ENCODE measurements around the gene SUPT7L. TPM values are rescaled to one million over a fixed set of nuclear protein-coding genes. Genes with fewer than 3 reads are reported as not detected.

The SUPT7L gene, protein sequence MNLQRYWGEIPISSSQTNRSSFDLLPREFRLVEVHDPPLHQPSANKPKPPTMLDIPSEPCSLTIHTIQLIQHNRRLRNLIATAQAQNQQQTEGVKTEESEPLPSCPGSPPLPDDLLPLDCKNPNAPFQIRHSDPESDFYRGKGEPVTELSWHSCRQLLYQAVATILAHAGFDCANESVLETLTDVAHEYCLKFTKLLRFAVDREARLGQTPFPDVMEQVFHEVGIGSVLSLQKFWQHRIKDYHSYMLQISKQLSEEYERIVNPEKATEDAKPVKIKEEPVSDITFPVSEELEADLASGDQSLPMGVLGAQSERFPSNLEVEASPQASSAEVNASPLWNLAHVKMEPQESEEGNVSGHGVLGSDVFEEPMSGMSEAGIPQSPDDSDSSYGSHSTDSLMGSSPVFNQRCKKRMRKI
- 29.5 to 33.4 TPM (median 31.9 TPM) in 5 replicates for total RNA-seq (2022; extraction: Qiagen RNA extraction)

GRCh38 chr2:27663285-27664153 lies at the start of gene SUPT7L, which contains the start of gene SLC4A1AP:
Gene SUPT7L (minus strand): TSS chr2:27663614. CDS start chr2:27662192, 1,422 bp downstream.
Gene SLC4A1AP (plus strand): TSS chr2:27663889. CDS start chr2:27663915, 26 bp downstream.

GRCh38 chr2:27628767-27629709 lies 34.4 kb downstream of the SUPT7L start, which contains the start of the genes CCDC121 and GPN1:
Gene CCDC121 (minus strand): TSS chr2:27629012. CDS start chr2:27627799, 1,213 bp downstream.
Gene GPN1 (plus strand): TSS chr2:27629050. CDS start chr2:27629059, 9 bp downstream.

Other genes starting within 250 kb of the SUPT7L start
- gene NRBP1, start 235.0 kb downstream of the SUPT7L start, total RNA-seq (2022; extraction: Qiagen RNA extraction) = 126 to 136 TPM (median 129 TPM) in 5 replicates
- 0.45 to 1.2 TPM (median 0.62 TPM) in 5 replicates for gene KRTCAP3, start 221.2 kb downstream of the SUPT7L start, total RNA-seq (2022; extraction: Qiagen RNA extraction)
- gene IFT172, start 173.9 kb downstream of the SUPT7L start, total RNA-seq (2022; extraction: Qiagen RNA extraction) = 7.0 to 9.7 TPM (median 8.2 TPM) in 5 replicates
- 3.5 to 5.8 TPM (median 4.4 TPM) in 5 replicates for gene FNDC4, start 168.4 kb downstream of the SUPT7L start, total RNA-seq (2022; extraction: Qiagen RNA extraction)
- gene GCKR, start 166.8 kb downstream of the SUPT7L start, total RNA-seq (2022; extraction: Qiagen RNA extraction) = 0.09 to 0.84 TPM (median 0.29 TPM) in 4 of 5 replicates, not detected in the other
- 16.5 to 22.9 TPM (median 18.7 TPM) in 5 replicates for gene ZNF512, start 80.6 kb downstream of the SUPT7L start, total RNA-seq (2022; extraction: Qiagen RNA extraction)
- gene CCDC121, start 34.6 kb downstream of the SUPT7L start, total RNA-seq (2022; extraction: Qiagen RNA extraction) = 3.3 to 5.0 TPM (median 3.7 TPM) in 5 replicates
- 57.0 to 65.3 TPM (median 59.1 TPM) in 5 replicates for gene GPN1, start 34.6 kb downstream of the SUPT7L start, total RNA-seq (2022; extraction: Qiagen RNA extraction)
- gene SLC4A1AP, start 275 bp upstream of the SUPT7L start, total RNA-seq (2022; extraction: Qiagen RNA extraction) = 27.0 to 40.2 TPM (median 29.0 TPM) in 5 replicates
- gene MRPL33, start 108.1 kb upstream of the SUPT7L start, total RNA-seq (2022; extraction: Qiagen RNA extraction) = 330 to 445 TPM (median 338 TPM) in 5 replicates
- gene RBKS, start 226.8 kb upstream of the SUPT7L start, total RNA-seq (2022; extraction: Qiagen RNA extraction) = 6.2 to 8.6 TPM (median 8.2 TPM) in 5 replicates
- 47.2 to 48.7 TPM (median 47.6 TPM) in 5 replicates for gene BABAM2, start 227.1 kb upstream of the SUPT7L start, total RNA-seq (2022; extraction: Qiagen RNA extraction)

Data from A549 treated with Hydrocortisone at 1 μM for 4 hours (cell line).